Esophagus mucosa (tissue), 1 donor: ENCODE results near the gene FPR1. TPM values are rescaled to one million over a fixed set of nuclear protein-coding genes. Genes with fewer than 3 reads are reported as not detected.
A peak's percentile ranks its signal among the peaks of the same experiment; 100 is the strongest.

Experiments used
- ATAC-seq: fragments of 200-7000 bp; cut with Tn5 transposase; one replicate; pipeline ENCODE4 v1.9.1; 2020
- total RNA-seq: library from RNA; stranded (reverse); gene quantifications from one replicate; pipeline ENCODE4 v1.2.4, GENCODE V29; 2023
- donor health status: DM: yes; HTN: yes; CAD: no.

FPR1 gene
- total RNA-seq, 1 donor from 2014 or later: 1.2 TPM

DNA sequence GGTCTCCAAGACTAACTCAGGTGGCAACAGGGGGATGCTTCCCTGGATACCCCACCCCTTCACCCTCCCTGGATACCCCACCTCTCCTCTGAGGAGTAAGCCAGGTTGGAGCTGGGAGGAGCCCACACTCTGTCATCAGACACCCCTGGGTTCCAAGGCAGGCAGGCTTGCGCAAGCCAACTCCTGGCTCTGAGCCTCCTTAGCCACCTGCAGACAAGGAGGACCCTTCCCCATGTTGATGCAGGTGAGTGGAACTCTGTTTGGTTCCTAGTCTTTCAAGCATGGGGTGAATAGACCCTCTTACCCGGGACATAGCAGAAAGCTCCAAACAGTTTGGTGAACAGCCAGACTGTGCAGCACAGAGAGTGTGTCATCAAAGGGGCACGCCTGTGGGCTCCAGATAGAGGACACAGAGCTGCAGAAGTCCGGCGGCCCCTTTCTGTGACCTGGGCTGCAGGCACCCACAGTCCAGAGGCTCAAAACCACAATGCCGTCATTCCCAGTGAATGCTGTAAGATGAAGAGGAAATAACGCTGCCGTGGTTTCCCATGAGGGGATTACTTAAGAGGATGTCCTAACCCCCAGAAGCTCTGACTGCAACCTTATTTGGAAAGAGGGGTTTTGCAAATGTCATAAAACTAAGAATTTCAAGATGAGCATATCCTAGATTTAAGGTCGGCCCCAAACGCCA is 15.8 kb downstream of the FPR1 start:
- no peak for ATAC-seq

DNA sequence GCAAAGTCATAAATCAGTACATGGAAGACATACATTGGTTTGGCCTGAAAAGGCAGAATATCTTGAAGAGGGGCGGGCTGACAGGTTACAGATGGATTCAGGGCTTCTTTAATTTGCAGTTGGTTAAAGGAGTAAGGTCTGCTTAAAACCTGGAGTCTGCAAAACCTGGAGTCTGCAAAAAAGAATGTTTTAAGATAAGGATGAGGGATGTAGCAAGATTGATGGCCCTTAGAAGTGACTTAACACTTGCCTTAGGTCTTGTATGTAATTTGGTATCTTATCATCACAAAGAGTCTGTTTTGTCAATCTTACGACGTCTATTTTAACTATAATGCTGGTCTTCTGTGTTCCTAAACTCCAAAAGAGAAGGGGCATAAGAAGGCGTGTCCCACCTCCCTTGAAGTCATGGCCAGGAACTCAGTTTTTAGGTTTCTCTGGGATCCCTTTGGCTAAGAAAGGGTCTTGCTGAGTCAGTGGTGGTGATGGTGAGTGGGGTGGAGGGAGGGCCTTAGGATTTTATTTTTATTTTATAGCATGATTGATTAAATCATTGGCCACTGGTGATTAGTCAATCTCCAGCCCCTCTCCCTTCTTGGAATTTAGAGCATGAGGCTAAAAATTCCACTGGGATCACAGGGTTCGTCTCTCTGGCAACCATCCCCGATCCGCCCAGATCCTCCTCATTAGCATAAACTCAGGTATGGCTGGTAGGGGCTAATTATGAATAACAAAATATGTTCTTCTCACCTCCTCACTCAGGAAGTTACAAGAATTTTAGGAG is 17.7 kb downstream of the FPR1 start:
- no peak for ATAC-seq

DNA sequence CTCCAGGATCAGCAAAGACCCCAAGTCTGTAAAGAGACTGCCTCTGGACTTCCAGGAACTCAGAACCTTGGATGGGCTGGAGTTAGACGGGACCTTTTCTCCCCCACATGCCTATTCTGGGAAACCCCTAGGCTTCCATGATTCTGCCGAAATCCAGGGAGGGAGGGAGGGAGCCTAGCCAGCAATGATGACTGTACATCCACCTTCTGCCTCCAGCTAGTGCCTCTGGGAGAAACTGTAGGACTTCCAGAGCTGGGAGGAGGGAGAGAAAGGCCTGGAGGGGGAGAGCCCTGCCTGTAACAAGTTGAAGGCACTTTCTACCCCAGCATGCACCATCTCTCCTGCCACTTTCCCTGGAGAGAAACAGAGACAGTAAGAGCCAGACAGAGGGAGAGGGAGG is 21.9 kb downstream of the FPR1 start:
- no peak for ATAC-seq

DNA sequence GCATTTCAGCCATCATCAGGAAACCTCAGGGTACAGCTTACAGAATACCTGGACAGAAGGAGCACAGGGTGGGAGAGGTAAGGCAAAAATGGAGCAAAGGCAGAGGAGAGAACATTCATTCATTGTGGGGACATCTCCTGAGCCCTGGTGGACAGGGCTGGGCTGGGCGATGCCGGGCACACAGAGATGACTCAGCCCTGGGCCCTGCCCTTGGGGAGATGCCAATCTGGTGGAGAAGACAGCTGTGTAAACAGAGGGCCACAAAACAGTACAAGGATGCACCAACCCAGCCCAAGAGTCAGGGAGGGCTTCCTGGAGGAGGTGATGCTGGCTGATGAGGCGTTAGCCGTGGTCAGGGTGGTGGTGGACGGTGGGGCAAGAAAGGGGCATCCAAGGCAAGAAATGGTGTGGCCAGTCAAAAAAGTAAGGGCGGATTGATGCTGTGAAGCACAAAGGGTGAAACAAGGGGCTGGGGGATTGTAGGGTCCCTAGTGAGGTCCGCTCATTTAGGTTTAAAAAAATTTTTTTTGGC is 24.3 kb downstream of the FPR1 start:
- ATAC-seq: peak; percentile 67

DNA sequence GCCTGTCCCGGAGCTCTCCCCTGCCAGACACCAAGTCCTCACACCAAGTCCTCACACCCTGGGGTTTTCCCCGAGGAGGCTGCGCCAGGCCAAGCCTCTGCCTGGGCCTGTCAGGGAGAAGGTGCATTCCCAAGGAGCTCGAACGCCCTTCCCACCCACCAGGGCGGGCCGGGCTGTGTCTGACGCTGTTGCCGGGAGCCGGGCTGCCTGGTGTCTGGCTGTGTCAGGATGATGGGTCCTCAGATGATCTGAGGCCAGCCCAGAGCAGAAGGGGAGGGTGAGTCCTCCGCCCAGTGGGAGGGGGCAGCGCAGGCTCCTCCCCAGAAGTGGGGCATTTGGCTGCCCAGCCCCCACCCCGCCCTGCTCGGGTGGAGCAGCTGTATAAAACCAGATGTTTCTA is 25.6 kb downstream of the FPR1 start:
- peak; percentile 97 for ATAC-seq

DNA sequence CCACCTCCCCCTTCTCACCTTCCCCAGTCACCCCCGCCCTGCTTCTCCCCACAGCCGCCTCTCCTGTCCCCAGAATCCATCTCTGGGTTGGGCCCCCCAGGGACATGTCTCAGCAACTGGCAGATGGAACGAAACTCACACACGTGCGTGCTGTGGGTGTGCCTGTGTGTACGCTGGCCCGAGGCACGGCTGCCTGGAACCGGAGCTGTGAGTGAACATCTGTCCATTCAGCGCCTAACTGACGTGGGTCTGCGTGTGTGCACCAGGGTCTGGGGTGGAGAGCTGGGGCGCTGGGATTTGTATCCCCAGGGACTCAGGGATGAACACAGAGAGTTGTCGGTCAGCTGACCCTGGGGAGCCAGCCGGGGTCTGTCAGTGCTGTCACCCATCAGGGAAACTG is 27.1 kb downstream of the FPR1 start:
- ATAC-seq: peak; percentile 46

DNA sequence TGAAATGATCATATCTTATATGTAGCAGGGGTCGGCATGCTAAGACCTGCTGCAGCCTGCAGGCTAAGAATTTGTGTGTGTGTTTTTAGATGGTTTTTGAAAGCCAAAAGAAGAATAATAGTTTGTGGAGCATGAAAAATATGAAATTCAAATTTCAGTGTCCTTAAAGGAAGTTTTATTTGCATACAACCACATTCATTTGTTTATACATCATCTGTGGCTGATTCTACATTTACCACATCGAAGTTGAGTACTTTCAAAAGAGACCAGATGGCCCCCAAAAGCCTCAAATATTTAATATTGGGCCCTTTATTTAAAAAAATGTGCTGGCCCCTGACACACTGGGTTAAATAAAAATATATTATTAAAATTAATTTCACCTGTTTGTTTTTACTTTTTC is 29.2 kb downstream of the FPR1 start:
- ATAC-seq: no peak

DNA sequence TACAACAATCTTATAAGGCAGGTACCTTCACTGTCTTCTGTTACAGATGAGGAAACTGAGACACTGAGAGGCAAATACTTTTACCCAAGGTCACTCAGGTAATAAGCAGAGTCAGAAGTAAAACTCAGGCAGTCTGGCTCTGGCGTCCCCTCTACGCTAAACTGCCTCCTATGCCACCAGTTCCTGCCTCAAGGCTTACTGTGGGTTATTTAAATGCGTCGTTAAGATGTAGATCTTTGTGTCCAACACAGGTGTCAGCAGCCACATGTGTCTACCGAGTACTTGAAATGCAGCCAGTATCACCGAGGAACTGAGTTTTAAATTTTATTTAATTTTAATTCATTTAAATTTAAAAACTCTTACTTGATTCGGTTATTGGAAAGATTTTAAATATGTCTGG is 29.8 kb downstream of the FPR1 start:
- ATAC-seq: no peak

DNA sequence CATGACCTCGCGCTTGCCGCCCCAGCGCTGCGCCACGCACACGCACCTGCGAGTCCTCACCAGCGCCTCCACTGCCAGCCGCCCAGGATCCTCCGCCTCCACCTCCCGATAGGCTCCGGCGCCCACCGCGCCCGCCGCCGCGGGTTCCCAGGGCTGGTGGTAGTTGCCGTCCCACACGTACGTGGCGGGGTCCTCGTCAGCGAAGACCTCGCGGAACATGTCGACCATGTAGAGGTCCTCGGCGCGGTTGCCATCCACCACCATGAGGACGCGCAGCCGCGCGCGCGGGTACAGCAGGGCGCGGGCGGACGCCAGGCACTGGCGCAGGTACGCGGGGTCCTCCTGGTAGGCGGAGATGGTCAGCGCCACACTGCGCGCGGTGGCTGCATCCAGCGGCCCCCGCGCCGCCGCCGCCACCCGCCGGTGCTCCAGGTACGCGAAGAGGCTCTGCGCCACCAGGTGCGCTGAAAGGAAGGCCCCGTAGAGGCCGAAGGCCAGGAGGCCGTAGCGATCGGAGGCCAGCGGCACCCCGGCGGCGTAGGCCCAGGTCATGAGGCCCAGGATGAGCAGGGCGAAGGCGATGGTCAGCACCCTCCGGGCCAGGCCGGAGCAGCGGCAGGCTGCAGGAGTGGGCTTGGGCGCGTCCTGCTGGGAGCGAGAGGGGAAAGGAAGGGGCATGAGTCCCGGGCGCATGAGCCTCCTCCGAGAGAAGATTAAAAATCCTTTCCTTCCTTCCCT is 32.3 kb downstream of the FPR1 start:
- ATAC-seq: no peak

DNA sequence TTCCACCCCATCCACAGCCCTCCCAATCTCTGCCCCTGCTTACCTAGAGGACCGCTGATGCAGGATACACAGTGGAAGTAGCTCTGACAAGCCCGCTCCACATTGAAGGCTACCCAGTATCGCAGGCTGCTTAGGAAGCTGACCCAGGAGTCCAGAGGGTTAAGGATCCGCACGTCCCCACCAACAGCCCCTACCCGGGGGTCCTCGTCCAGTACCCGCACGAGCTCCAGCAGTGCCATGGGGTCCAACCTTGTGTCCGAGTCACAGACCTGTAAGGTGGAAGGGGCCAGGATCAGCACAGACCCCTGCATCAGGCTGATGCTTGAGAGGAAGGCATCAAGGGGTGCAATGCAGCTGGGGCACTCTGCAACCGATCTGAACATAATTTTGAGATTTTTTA is 34.8 kb downstream of the FPR1 start:
- no peak for ATAC-seq

DNA sequence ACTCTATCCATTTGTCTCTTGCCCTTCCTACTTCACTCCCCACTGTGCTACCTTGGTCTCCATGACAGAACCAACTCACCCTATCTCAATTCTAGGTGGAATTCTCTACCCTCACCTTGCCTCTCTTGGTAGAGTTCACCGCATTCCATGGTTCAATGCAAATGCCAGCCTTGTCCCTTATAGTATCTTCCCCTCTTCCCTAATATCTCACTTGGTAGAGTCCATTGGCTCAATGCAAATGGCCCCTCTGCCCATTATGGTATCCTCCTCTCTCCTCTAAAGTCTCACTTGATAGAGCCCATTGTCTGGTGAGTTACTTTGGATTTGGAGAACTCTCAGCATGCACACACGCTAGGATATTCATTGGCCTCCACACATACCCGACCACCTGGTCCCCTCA is 35.8 kb downstream of the FPR1 start:
- ATAC-seq: no peak

DNA sequence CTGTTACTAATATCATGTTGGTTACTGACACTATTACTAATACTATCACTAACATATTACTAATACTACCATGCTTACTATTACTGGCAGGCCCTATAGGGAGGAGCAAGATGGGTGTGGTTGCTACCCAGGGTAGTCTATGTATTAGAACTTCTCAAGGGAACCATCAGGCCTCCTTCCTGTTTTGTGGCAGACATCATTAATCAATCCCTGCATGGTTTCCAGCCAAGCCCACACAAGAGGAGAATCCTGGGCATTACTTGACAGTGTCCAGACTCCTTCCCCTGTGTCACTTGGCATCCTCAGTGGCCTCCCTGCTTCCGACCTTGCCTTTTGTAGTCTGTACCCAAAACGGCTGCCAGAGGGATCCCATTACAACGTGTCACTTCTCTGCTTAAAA is 36.8 kb downstream of the FPR1 start:
- peak; percentile 35 for ATAC-seq

DNA sequence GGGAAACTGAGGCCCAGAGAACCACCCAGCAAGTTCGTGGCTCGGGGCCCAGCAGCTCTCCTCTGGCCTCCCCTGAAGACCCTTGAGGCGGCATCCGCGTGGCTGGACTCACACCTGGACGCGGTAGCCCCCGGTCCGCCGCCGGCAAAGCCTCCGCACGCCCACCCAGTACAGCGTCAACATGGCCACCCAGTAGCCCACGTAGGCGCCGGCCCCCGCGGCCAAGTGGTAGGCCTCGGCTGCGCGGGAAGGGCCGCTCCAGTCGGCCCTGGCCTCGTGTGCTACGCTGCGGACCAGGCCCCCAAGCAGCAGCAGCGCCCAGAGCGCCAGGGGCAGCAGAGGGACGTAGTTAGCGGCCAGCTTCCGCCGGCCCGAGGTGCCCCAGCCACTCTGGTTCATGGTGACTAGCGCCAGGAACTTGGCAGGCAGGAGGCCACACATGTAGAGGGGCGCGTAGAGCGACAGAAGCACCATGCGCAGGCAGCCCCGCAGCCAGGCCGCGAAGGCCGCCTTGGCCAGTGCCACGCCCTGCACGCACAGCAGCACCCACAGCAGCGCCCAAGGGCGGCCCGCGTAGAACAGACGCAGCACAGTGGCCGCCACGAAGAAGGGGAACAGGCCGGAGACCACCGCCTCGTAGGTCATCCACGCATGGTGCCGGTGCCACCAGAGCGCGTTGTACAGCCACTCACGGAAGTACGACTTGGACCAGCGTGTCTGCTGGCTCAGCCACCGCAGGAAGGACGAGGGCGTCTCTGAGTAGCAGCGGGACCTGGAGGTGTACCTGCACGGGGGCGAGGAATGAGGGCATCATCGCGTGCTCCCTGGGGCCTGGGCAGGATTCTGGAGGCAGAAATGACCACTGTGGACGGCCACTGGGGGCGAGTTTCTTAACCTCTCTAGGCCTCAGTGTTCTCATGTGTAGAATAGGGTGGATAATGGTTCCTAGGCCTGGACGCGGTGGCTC is 38.1 kb downstream of the FPR1 start:
- ATAC-seq: peak; percentile 31

DNA sequence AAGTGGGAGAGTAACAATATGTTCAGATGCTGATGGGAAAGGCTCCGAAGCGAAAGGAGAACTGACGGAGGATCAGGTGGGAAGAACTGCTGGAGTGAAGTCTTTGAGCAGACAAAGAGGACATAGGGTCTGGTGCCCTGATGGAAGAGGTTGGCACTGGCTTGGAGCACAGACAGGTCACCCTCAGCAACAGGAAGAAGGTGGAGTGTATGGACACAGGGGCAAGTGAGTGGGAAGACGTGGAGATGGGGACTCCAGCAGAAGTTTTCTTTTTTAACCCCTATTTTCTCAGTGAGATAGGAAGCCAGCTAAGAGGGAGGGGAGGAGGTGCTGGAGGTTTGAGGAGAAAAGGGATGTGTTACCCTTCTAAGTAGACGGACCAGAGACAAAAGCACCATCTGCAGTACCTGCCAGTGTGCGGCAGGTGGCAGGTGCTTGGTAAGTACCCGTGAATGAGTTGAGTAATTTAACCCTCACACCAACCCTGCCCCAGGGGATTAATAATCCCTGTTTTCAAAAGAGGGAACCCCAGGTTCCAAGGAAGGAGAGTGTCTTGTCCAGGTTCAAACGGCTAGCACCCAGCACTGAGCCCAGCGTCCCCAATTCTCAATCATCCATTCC is 39.1 kb downstream of the FPR1 start:
- ATAC-seq: peak; percentile 61

DNA sequence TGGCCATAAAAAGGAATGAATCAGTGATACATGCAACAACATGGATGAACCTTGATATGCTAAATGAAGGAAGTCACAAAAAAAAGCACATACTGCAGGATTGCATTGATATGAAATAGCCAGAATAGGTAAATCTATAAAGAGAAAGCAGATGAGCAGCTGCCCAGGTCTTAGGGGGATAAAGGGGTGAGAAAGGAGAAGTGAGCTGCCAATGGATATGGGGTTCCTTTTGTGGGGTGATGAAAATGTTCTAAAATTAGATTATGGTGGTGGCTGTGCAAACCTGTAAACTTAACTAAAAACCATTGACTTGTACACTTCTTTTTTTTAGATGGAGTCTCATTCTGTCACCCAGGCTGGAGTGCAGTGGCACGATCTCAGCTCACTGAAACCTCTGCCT is 40.0 kb downstream of the FPR1 start:
- no peak for ATAC-seq

DNA sequence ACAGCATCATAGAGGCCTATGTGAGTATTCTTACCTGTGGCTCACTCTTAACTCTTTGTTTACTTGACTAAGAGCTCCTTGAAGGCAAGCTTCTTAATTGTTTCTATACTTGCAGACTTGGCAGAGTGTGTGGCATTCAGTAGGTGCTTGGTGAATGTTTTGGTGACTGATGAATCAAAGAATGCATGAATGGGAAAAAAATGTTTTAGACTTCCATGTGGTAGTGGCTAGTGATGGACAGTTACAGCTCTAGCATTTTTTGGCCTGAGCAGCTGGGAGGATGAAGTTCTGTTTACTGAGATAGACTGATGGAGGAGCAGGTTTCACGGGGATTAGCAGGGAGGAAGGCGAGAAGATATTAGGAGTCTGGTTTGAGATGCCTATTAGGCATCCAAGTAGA is 41.5 kb downstream of the FPR1 start:
- no peak for ATAC-seq

DNA sequence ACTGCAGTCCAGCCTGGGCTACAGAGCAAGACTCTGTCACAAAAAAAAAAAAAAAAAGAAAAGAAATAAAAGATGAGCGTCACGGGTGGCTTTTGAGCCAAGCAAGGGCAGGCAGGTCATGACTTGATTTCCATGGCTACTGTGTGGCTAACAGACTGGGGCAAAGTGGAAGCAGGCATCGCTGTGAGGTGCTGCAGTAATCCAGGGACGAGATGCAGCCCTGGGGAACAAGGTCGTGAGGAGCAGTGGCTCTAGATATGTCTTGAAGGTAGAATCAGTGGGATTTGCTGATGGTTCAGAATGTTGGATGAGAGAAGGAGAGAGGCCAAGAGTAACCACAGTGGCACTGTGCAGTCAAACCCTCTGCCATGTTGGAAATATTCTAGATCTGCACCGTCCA is 42.1 kb downstream of the FPR1 start:
- no peak for ATAC-seq

DNA sequence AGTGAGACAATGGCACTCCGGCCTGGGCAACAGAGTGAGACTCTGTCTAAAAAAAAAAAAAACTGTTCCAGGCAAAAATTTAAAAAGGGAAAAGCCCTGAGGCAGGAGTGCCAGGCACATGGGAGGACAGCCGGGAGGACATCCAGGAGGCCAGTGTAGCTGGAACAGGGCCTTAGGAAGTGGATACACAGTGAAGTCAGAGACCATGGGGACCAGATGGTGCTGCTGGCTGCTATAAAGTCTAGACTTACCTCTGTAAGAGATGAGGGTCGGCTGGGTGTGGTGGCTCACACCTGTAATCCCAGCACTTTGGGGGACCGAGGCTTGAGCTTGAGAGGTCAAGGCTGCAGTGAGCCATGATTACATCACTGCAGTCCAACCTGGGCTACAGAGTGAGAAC is 42.9 kb downstream of the FPR1 start:
- no peak for ATAC-seq

DNA sequence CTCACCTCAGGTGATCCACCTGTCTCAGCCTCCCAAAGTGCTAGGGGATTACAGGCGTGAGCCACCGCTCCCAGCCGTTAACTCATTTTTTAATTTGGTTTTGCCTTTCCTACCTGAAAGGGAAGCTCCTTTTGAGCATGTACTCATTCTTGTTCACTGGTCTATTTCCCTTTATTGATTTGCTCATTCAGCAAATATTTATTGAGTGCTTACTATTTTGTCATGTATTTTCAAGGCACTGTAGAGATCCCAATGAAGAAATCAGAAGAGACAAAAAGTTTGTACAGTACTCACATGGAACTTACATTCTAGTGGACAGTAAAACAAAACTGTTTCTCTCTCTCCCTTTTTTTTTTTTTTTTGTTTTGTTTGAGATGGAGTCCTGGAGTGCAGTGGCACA is 44.8 kb downstream of the FPR1 start:
- no peak for ATAC-seq

DNA sequence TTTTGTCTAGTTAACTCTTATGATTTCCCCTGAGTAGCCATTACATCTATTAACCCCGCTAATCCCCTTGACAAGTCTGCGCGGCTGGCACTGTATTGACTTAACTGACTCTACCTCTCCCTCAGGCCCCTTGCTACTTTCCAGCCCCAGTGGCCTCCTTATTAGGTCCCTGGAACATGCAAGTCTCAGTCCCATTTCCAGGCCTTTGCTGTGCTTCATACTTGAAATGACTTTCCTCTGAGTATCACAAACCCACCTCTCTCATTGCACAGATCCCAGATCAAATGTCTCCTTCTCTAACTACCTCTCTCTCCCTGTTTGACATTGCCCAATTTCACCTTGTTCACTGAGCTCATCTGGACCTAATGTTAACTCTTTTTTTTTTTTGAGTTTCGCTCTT is 45.4 kb downstream of the FPR1 start:
- ATAC-seq: no peak

DNA sequence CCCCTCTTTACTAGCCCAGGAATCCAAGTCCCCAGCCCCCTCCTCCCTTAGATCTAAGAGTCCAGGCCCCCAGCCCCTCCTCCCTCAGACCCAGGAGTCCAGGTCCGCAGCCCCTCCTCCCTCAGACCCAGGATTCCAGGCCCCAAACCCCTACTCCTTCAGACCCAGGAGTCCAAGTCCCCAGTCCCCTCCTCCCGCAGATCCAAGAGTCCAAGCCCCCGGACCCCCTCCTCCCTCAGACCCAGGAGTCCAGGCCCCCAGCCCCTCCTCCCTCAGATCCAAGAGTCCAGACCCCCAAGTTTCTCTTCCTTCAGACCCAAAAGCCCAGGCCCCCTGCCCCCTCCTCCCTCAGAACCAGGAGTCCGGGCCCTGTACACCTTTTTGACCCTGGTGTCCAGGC is 47.1 kb downstream of the FPR1 start:
- no peak for ATAC-seq
